GM18868 (cell line): ENCODE results near the gene HPCAL1.

Source experiments
- ATAC-seq: cut with Tn5 transposase; IDR thresholded peaks from one replicate; pipeline ENCODE4 v1.9.1; 2021; ENCODE audit warnings: mild to moderate bottlenecking, moderate library complexity; ENCODE audit not compliant: unreplicated experiment

HPCAL1 gene

DNA sequence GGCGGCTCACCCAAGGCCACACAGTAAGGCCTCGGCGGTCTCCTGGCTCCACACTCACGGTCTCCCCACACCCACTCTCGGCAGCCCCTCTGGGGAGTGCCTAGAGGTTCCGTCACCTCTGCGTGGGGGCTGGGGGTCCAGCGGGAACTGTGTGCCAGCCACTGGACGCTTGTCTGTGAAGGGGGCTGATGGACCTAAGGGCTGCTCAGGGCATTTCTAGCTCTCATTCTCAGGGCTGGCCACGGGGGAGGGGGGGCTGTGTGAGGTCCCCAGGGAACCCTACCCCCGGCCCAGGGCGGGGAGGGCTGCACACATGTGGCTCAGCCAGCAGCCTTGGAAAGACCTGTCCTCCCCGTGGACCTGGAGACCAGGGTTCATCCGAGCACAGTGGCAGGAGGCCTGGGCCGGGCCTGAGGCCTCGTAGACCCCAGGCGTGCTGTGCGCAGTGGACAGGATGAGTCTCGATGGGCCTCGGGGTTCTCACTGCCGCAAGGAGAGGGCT is 172.6 kb downstream of the HPCAL1 start:
- ATAC-seq, result no peak

- no peak for ATAC-seq
Observed at GRCh38 chr2:10475811-10476660, 173.3 kb downstream of the HPCAL1 start.

DNA sequence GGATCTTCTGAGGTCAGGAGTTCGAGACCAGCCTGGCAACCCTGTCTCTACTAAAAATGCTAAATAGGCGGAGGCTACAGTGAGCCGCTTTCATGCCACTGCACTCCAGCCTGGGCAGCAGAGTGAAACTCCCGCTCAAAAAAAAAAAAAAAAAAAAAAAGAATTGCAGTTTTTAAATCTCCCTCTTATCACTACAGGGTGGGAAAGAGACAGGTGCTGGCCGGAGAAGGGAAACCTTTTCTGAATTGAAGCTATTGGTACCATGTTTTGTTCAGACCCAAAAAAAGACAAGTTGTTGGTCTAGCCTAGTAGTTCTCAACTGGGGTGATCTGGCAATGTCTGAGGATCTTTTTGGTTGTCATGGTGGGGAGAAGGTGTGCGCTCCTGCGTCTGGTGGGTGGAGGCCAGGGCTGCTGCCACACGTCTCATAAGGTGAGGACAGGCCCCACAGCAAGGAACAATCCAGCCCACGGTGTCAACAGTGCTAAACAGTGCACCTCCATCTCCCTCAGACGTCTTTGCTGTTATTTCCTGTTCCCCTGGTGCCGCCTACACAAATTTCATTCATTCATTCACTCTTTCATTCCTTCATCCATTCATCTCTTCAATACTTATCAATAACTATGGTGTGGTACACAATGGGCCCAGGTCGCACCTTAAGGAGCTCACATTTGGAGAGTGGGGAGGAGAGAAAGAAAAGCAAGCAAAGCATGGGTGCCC is 174.2 kb downstream of the HPCAL1 start:
- no peak for ATAC-seq
